ENCODE results near the gene IFT81. TPM values are rescaled to one million over a fixed set of nuclear protein-coding genes. Genes with fewer than 3 reads are reported as not detected.
A peak's percentile ranks its signal among the peaks of the same experiment; 100 is the strongest.

The IFT81 gene
- total and polyA plus RNA-seq, 2 of the 13 experiments (the other 11 are each of a cell fraction or from before 2014, with no cell fraction given) = 4.2 to 13.0 TPM

GRCh38 chr12:110104188-110105094 is 19.7 kb upstream of the IFT81 start (continued):
- TF ChIP-seq PAXIP1 (CRISPR knock-in tag; conservative IDR thresholded peaks at IDR 0.05) = peak; percentile 73
- no peak for TF ChIP-seq CCAR2 (optimal IDR thresholded peaks at IDR 0.05; ENCODE audit: low read depth, low read length)
- TF ChIP-seq, protein P1, sequence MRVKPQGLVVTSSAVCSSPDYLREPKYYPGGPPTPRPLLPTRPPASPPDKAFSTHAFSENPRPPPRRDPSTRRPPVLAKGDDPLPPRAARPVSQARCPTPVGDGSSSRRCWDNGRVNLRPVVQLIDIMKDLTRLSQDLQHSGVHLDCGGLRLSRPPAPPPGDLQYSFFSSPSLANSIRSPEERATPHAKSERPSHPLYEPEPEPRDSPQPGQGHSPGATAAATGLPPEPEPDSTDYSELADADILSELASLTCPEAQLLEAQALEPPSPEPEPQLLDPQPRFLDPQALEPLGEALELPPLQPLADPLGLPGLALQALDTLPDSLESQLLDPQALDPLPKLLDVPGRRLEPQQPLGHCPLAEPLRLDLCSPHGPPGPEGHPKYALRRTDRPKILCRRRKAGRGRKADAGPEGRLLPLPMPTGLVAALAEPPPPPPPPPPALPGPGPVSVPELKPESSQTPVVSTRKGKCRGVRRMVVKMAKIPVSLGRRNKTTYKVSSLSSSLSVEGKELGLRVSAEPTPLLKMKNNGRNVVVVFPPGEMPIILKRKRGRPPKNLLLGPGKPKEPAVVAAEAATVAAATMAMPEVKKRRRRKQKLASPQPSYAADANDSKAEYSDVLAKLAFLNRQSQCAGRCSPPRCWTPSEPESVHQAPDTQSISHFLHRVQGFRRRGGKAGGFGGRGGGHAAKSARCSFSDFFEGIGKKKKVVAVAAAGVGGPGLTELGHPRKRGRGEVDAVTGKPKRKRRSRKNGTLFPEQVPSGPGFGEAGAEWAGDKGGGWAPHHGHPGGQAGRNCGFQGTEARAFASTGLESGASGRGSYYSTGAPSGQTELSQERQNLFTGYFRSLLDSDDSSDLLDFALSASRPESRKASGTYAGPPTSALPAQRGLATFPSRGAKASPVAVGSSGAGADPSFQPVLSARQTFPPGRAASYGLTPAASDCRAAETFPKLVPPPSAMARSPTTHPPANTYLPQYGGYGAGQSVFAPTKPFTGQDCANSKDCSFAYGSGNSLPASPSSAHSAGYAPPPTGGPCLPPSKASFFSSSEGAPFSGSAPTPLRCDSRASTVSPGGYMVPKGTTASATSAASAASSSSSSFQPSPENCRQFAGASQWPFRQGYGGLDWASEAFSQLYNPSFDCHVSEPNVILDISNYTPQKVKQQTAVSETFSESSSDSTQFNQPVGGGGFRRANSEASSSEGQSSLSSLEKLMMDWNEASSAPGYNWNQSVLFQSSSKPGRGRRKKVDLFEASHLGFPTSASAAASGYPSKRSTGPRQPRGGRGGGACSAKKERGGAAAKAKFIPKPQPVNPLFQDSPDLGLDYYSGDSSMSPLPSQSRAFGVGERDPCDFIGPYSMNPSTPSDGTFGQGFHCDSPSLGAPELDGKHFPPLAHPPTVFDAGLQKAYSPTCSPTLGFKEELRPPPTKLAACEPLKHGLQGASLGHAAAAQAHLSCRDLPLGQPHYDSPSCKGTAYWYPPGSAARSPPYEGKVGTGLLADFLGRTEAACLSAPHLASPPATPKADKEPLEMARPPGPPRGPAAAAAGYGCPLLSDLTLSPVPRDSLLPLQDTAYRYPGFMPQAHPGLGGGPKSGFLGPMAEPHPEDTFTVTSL (CRISPR knock-in tag; IDR thresholded peaks at IDR 0.05; ENCODE audit: borderline replicate concordance) = peak; percentile 69; the same call in 1 of the 2 replicates
- TF ChIP-seq REXO4 (CRISPR knock-in tag; IDR thresholded peaks at IDR 0.05; ENCODE audit: borderline replicate concordance) = no peak
- no peak for TF ChIP-seq NR2C2 (CRISPR knock-in tag; IDR thresholded peaks at IDR 0.05; ENCODE audit: borderline replicate concordance)
- peak; percentile 60; the same call in 1 of the 2 replicates for TF ChIP-seq CHD4 (IDR thresholded peaks at IDR 0.05; ENCODE audit: borderline replicate concordance, low read length)
- peak; percentile 80 for TF ChIP-seq CEBPG (CRISPR knock-in tag; IDR thresholded peaks at IDR 0.05)
- TF ChIP-seq CREM (IDR thresholded peaks at IDR 0.05) = peak; percentile 31; the same call in 1 of the 2 replicates
- no peak for TF ChIP-seq CREM (CRISPR knock-in tag; IDR thresholded peaks at IDR 0.05)
- no peak for TF ChIP-seq BRF2 (CRISPR knock-in tag; IDR thresholded peaks at IDR 0.05)
- no peak for TF ChIP-seq ZNF24 (IDR thresholded peaks at IDR 0.05)
- TF ChIP-seq ASH2L (IDR thresholded peaks at IDR 0.05; ENCODE audit: insufficient read length, low read depth, low read length) = peak; percentile 18
- TF ChIP-seq KLF16 (CRISPR knock-in tag; IDR thresholded peaks at IDR 0.05) = peak in 1 of 2 experiments; percentile 21; a peak in 1 of 4 replicates
- TF ChIP-seq, protein P2, sequence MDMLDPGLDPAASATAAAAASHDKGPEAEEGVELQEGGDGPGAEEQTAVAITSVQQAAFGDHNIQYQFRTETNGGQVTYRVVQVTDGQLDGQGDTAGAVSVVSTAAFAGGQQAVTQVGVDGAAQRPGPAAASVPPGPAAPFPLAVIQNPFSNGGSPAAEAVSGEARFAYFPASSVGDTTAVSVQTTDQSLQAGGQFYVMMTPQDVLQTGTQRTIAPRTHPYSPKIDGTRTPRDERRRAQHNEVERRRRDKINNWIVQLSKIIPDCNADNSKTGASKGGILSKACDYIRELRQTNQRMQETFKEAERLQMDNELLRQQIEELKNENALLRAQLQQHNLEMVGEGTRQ (IDR thresholded peaks at IDR 0.05; ENCODE audit: low read depth, low read length) = peak; percentile 86
- TF ChIP-seq, protein P2 (CRISPR knock-in tag; IDR thresholded peaks at IDR 0.05; ENCODE audit: borderline replicate concordance) = peak; percentile 89
- TF ChIP-seq TCF7L2 (IDR thresholded peaks at IDR 0.05; ENCODE audit: low read depth, low read length) = no peak

Measured in HepG2 (cell line).